Colon (tissue), 2 donors: ENCODE measurements around the gene MECR.

Experiments used
- FAIRE-seq: peaks from 2 replicates; lab custom pipeline; 2012; peaks lifted over from hg19 to GRCh38; lab: Jason Lieb, UNC
- donor health status: control.
- donor health status: control.

Gene MECR, protein sequence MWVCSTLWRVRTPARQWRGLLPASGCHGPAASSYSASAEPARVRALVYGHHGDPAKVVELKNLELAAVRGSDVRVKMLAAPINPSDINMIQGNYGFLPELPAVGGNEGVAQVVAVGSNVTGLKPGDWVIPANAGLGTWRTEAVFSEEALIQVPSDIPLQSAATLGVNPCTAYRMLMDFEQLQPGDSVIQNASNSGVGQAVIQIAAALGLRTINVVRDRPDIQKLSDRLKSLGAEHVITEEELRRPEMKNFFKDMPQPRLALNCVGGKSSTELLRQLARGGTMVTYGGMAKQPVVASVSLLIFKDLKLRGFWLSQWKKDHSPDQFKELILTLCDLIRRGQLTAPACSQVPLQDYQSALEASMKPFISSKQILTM

DNA sequence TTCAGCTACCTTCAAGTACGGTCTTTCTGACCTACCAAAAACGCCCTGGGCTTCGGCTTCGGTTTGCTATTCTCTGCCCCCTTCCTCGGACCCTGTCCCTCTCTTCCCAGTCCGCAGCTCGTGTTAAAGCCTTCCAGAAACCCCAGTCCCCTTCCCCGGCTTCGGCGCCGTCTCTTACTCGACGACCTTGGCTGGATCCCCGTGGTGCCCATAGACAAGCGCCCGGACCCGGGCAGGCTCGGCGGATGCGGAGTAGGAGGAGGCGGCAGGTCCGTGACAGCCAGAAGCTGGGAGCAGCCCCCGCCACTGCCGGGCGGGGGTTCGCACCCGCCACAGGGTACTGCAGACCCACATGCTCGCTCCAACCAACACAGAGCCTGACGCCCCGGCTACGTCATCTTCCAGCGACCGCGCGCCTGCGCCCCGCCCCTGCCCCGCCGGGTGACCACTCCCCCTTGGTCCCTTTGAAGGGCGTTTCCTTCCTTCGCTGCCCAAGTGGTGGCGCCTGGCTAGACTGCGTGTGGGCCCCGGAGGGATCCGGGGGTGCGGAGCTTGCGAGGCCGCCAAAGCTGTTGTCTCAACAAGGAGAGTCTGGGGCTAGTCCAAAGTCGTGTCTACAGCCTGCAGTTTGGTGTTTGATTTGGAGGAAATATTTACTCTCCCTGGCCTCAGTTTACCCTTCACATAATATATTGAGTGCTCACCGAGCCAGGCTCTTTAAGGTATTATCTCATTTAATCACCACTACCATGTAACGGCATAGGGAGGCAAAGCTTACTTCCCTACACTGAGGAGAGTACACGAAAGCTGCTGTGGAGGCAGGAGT lies at the start of gene MECR:
MECR (minus strand) TSS at position 382 of the 826 bp plus-strand sequence; CDS start at position 354, 28 bp downstream.
- no peak for FAIRE-seq

DNA sequence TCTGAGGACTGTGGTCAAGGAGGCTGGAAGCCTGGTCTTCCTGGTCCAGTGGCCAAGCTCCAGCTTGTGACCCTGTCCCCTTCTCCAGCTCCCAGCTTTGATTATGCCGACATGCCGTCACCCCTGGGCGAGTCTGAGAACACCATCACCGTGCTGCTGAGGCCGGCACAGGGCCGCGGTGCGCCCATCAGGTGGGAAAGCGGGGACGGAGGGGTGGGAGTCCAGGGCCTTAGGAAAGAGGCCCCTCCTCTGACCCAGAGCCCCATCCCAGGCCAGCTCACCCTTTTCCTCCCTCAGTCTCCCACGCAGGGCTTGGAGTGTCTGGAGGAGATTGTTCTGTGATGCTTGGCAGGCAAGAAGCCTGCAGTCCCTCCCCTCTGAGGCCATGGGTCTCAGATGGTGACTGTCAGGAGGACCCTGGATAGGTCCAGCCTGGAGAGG lies 49.2 kb upstream of the MECR start:
- FAIRE-seq: no peak

DNA sequence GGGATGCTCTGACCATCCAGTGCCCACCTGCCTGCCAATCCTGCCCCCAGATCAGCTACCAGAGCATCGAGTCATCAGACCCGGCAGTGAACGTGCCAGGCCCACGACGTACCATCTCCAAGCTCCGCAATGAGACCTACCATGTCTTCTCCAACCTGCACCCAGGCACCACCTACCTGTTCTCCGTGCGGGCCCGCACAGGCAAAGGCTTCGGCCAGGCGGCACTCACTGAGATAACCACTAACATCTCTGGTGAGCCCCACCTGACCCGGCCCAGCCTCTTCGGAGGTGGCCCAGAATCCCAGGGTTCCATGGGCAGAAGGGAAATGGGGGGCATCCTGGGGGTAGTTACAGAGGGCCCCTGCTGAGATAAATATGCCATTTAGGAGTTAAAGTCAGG lies 48.7 kb upstream of the MECR start:
- FAIRE-seq: no peak

DNA sequence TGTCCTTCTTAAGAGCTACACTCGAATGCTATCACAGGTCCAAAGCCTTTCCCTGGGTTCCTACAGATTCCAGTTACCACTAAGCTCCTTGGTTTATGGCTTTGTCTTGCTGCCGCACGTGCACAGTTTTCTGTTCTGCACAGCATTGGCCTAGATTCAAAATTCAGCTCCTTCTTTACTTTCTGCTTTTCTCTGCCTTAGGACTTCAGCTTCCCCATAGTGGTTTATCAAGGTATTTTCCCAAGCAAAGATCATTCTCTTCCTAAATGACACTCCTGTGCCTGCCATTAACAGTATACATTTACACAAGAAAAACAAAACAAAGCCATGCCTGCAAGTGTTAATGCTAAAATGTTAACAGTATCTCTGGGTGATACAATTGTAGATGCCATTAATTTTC lies 47.4 kb upstream of the MECR start:
- no peak for FAIRE-seq

DNA sequence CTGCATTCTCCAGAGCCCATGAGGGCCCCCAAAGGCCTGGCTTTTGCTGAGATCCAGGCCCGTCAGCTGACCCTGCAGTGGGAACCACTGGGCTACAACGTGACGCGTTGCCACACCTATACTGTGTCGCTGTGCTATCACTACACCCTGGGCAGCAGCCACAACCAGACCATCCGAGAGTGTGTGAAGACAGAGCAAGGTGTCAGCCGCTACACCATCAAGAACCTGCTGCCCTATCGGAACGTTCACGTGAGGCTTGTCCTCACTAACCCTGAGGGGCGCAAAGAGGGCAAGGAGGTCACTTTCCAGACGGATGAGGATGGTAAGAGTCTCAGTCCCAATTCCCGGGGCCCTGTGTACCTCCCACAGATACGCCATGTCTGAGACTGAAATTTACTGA lies 44.7 kb upstream of the MECR start:
- no peak for FAIRE-seq

DNA sequence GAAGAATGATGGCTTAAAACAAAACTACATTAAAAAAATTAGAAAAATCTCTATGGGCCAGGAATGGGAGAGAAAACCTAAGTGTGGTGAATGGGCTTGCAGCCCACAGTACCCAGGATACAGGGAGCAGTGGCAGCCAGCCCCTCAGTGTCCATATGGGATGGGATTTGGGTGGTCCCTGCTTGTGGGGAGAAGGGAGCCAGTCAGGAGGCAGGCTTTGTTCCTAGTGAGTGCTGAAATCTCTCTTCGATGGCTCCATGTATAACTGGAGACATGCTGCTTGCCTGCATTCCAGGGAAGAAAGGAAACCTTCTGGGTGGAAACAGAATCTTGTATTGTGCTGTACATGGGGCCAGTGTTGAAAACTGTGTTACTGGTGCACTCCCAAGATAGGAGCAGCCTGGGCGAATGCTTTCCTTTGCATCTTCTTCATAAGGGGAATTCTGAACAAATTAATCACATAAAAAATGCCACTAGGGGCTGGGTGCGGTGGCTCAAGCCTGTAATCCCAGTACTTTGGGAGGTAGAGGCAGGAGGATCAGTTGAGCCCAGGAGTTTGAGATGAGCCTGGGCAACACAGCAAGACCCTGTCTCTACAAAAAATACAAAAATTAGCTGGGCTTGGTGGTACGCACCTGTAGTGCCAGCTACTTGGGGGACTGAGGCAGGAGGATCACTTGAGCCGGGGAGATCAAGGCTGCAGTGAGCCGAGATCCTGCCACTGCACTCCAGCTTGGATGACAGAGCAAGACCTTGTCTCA lies 41.6 kb upstream of the MECR start:
- no peak for FAIRE-seq

DNA sequence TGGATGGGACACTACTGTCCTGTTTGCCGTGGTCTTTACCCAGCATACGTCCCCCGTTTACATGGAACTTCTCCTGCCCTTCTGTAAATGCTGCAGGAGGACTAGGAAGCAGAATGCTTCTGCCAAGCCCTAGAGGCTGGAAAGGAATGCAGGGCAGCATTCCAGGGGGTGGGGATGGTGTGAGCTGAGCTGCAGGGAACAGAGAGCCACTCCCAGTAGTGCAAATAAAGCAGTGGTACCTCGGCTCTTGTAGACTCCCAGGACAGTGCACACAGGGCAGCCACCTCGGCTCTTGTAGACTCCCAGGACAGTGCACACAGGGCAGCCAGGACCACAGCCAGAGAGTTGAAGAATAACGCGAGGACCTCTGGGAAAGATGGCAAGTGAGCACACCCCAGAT lies 41.0 kb upstream of the MECR start:
- no peak for FAIRE-seq

DNA sequence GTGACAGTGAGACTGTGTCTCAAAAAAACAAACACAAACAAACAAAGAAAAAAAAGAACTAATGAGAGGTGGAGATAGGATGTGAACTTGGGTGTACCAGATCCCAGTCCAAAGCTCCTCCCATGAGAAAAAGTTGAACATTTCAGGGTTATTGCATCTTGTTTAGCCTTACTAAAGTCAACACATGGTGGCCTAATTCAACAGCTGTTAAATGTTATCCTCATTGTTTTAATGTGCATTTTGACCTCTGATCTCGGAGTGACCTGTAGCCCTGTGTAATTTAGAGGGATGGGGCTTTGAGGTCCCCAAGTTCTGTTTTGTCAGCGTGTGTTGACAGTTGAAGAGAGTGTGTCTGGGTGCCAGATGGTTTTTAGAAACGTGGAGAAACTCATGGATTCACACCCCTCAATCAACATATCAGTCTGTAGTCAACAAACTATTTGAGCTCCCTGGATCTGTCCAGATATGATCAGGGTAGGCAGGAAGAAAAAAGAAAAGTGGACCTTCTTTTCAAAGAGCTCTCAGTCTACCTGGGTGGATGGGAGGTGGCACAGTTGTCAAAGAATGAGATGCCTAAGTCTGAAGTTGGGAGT lies 40.3 kb upstream of the MECR start:
- no peak for FAIRE-seq

DNA sequence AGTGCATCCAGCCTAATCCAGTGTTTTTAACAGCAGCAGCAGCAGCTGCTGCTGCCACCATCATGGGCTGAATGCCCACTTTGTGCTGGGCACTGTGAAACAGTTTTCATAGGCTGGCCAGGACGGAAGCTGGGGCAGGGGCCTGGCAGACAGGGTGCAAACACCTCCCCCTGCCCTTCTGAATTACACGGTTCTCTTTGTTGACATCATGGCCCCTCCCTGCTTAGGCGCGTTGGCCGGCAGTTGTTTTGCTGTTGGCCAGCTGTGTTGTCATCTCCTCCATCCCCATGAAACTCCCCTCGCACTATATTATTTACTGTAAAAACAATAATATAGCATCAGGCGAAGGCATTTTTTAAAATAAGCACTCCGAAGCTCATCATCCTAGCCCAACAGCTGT lies 38.6 kb upstream of the MECR start:
- no peak for FAIRE-seq

DNA sequence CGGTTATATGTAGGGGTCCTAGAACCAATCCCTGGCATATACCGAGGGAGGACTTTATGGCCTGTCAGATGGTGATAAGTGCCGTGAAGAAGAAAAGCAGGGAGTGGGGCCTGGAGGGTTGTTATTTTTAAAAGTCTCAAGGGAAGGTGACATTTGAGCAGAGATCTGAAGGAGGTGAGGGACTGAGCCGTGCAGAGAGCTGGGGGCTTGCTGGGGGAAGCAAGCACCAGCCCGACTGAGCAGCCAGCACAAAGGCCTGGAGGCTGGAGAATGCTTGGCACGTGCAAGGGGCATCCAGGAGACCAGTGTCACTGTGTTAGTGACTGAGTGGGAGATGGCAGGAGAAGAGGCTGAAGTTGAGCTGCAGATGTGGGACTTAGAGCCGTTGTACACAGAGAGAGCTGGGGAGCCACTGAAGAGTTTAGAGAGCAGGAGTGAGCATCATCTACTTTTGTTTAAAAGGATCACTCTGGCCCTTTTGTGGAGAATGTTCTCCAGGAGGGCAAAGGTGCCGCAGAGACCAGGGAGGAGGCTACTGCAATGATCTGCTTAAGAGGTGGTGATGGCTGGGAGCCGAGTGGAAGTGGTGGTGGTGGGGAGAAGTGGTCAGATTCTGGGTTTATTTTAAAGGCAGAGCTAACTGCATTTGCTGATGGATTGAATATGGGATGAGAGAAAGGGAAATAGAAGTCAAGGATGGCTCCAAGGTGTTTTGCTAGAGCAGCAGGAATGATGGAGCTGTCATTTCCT lies 36.8 kb upstream of the MECR start:
- FAIRE-seq: no peak

DNA sequence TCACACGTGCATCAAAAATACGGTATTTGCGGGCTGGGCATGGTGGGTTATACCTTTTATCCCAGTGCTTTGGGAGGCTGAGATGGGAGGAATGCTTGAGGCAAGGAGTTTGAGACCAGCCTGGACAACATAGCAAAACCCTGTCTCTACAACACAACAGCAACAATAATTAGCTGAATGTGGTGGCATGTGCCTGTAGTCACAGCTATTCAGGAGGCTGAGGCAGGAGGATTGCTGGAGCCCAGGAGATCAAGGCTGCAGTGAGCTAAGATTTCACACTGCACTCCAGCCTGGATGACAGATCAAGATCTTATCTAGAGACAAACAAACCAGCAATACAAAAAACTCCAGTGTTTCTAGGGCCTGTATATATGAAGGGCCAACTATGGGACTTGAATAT lies 36.2 kb upstream of the MECR start:
- FAIRE-seq: no peak

DNA sequence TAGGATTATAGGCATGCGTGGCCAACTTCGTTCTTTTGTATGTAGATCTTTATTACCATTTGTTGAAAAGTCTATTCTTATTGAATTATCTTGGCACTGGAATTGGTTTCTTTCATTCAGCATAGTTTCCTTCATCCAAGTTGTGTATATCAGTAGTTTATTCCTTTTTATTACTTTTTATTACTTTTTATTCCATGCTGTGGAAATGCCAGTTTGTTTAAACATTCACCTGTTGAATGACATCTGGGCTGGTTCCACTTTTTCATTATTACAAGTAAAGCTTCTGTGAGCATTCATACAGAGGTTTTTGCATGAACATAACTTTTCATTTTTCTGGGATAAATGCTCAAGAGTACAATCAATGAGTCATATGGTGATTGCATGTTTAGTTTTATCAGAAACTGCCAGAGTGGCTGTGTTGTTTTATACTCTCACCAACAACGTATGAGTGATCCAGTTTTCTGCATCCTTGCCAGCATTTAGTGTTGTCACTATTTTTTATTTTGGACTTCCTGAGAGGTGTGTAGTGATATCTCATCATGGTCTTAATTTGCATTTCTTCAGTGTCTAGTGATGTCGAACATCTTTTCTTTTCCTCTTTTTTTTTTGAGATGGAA lies 34.1 kb upstream of the MECR start:
- peak; percentile 47 for FAIRE-seq

DNA sequence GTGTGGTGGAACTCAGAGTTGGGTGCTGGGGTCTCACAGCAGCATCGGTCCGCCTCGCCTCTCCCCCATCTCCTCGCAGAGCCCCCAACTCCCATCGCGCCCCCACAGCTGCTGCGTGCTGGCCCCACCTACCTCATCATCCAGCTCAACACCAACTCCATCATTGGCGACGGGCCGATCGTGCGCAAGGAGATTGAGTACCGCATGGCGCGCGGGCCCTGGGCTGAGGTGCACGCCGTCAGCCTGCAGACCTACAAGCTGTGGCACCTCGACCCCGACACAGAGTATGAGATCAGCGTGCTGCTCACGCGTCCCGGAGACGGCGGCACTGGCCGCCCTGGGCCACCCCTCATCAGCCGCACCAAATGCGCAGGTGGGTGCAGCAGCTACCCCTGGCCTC lies 29.8 kb upstream of the MECR start:
- no peak for FAIRE-seq

DNA sequence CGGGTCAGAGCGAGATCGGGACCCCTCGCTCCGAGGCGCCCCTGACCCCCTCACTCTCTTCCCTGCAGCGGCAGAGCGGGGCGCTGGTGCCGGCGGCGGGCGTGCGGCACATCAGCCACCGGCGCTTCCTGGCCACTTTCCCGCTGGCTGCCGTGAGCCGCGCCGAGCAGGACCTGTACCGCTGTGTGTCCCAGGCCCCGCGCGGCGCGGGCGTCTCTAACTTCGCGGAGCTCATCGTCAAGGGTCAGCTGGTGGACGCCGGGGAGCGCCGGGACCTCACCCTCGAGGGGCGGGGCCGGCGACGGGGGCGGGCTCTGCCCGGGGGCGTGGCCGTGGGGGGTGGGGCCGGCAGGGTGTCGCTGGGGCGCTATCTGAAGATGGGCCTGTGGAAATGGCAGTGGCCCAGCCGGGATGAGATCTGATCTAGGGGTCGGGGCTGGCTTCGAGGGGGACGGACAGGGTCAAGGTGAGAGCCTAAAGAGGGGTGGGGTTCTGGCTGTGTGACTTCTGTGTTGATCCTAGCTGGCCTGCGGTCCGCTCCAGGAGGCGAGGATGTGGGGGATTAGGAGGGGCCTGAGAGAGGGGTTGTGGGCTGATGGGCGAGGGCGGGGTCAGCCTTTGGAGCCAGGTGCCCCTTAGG lies 29.2 kb upstream of the MECR start:
- FAIRE-seq: no peak

DNA sequence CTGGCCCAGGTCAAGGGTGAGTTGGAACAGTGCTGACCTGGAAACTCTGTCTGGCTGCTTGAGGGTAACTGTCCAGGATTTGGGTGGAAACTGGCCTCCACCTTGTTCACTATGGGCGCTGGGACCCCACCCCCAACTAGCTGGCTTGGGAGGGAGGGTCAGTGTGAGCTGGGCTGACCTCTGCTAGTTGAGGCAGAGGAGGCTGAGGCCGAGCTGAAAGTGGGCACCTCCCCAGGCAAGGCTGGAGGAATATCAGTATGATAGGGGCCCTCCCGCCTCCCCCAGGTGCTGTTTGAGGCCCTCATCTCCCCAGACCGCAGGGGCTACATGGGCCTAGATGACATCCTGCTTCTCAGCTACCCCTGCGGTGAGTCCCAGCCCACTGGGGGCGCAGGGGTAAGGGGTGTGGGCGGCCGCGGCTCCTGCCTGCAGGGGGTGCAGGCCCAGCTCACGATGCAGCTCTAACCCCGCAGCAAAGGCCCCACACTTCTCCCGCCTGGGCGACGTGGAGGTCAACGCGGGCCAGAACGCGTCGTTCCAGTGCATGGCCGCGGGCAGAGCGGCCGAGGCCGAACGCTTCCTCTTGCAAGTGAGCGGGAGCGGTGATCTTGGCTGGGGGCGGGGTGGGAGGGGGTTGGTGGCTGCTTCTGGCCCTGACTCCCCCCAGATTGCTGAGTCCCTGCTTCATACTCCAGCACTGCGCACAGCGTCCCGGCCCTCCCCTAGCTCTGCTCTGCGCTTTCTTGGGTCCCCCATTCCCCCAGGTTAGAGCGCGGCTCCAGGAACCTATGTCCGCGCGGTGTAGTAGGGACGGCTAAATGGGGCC lies 28.5 kb upstream of the MECR start:
- no peak for FAIRE-seq

DNA sequence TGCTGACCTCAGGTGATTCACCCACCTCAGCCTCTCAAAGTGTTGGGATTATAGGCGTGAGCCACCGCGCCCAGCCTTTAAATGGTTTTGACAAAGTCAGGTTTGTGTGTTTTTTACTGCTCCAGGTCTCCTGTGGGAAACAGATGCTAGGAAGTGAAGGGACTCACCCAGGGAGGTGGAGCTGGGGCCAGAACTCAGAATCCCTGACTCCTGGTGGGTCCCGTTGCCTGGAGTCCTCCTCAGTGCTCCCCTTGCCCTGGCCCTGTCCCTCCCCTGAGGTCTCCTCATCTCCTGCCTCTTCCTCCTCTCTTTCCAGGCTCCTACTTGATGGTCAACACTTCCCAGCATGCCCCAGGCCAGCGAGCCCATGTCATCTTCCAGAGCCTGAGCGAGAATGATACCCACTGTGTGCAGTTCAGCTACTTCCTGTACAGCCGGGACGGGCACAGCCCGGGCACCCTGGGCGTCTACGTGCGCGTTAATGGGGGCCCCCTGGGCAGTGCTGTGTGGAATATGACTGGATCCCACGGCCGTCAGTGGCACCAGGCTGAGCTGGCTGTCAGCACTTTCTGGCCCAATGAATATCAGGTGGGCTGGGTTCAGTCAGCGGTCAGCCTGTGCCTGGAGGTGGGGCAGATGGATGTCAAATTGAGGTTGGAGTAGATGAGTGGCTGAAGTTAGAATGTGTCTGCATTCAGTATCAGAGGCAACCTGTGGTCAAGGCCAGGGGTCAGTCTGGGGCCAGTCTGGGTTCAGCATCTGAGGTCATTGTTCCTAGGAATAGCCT lies 27.6 kb upstream of the MECR start:
- no peak for FAIRE-seq

DNA sequence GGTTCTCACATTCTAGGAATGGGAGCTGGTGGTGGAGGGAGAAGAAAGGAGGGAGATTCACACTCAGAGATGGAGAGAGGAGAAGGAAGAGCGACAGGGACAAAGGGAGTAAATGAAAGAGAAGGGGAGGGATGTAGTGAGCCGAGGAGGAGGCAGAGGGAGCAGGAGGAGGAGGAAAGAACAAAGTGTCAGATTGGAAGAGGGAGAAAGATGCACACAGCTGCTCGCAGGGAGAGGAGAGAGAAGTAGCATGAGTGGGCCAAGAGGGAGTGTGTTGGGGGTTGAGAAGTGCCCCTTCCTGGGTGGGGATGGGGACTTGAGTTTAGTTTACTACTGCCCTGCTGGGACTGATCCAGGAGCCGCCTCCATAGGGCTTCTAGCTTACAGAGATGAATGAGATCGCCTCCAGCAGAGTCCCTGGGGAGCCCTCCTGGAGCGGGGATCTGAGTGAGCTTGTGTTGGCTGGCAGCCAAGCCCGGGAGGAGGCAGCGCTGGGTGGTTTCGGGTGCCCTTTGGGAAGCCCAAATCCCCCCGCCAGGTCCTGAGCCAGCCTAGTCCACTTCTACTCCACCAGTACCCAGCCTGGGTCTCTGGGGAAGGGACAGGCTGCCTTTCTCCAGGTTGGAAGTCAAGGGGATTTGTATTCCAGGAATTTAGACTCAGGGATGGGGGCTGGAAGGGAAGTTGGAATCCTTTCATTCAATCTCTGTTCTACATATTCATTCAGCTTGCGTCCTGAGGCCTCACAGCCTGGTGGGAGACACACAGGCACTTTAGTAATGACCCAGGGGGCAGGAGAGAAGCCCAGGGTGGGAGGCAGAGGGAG lies 26.5 kb upstream of the MECR start:
- no peak for FAIRE-seq

DNA sequence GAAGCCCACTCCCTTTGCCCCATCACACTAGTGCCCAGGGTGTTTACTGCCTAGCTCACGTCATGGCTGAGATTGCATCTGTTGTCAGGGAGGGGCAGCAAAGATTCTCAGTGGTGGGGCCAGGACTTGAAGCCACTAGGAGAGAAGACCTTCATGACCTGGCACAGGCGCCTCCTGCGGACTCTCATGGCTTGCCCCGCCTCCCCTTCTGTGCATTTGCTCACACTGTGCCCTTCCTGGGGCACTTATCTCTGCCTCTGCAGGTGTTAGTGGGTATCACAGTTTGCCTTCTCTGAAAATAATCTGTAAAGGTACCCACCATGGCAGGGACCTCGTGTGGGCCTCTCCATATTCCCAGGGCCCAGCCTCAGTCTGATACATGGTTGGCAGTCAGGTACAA lies 25.7 kb upstream of the MECR start:
- no peak for FAIRE-seq
